ENCODE measurements around the gene FANCL.
"Not testable (repeated sequence)": the region's sequence is repeated elsewhere in the genome, so short reads cannot be mapped to it uniquely, and the experiment has no call there.

FANCL gene

DNA sequence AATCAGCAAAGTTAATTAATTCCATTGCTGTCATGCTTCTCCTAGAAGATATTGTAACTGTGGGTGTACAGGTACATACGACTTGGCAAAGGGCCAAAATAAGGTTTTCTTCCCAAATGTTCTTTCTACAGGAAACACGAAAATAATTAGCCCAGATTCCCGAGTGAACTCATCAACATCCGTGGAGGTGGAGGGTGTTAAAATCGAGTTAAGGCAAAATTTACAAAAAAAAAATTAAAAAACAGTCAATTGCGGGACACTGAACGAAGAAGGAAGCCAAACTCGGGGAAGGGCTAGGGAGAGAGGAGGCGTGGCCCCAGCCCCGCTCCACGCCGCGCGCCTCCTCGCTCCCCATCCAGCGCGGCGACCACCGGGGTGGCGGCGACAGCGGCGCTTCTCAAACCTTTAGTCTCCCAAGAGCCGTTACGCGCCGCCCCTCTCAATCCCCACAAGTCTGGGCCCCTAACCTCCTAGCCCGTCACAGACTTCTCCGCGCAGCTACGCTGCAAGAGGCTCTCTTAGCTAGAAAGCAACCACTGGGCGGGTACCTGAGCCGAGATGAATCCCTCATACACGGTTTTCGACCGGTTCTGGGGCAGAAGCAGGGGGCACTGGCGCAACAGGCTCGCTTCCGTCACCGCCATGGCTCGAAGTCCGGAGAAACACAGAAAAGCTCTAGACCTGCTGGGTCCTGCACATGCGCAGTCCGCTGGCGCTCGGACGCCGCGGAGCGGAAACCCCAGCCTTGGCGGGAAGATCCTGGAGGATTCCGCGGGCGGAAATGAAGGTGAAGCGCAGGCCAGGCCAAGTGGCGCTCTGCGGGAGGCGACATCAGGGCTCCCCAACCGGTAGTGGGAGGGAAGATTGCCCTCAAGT lies at the start of gene FANCL:
FANCL (minus strand) TSS at position 656 of the 876 bp plus-strand sequence; CDS start at position 644, 12 bp downstream.
- DNase-seq, result peak; percentile 90

DNA sequence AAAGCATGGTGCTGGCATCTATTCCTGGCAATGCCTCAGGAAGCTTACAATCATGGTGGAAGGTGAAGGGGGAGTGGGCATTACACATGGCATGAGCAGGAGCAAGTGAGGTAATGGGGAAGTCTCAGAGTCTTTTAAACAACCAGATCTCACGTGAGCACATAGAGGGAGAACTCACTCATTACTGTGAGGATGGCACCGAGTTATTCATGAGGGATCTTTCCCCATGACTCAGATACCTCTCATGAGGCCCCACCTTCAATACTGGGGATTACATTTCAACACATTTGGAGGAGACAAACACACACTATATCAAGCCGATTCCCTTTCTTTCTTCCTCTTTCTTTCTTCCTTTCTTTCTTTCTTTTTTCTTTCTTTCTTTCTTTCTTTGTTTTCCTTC lies 47.9 kb upstream of the FANCL start:
- DNase-seq, result peak; percentile 39

DNA sequence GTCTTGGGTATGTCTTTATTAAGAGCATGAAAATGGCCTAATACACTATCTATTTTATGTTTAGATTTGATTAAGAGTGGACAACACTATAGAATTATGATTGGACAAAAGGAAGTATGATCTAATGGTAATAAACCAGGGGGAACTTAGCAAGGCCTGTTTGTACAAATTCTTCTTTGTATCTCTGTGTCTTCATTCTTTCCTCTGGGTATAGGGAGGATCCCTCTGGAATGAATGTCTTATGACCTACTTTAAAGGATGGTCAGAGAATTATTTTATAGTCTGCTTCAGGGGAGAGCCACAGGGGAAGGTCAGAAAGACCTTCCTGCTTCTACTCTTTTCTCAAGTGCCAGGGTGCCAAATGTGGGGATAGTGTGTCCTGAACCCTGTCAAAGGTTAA lies 42.8 kb upstream of the FANCL start:
- no peak for DNase-seq

DNA sequence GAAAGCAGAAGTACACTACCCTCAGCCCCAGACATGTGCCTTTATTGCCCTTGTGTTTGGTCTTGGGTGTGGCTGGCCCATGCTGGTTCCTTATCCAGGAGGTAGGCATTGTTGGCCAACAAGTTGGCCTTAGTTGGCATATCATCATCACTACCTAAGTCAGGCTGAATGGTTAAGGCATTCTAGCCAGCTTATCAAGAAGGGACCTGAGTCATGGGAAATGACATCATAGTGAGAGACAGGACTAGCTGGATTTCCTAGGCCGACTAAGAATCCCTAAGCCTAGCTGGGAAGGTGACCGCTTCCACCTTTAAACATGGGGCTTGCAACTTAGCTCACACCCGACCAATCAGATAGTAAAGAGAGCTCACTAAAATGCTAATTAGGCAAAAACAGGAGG lies 34.0 kb upstream of the FANCL start:
- DNase-seq, result peak; percentile 20

DNA sequence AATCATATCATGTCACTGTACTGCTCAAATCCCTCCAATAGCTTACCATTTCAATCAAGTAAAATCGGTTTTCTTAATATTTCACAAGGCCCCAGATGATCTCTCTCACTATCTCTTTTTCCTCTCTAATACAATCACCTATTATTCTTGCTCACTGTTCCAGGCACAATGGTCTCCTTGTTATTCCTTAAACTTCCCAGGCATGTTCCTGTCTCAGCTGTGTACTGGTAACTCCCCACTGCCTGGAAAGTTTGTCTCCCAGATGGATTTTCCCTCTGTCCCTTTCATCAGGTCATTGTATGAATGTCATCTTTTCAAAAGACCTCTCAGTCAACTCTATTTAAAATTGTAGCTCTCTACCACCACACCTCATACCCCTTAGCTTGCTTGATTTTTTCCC lies 30.7 kb upstream of the FANCL start:
- DNase-seq, result no peak

DNA sequence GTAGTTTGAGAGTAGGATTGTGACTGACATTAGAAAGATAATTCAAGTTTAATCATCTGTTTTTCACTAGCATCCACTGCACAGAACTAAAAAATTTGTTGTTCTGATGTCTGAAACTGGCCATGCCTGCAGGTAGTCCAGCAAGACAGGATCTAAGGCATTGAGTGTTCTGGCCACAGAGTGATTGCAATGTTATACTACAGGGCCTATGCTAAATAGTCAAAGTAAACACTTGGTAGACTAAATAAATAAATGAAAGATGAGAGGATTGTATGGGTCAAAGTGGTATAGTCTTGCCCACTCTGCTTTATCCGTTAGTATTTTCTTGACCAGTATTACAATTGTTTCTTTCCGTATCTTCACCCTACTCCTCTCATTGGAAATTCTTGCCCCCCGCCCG lies 27.6 kb upstream of the FANCL start:
- no peak for DNase-seq

DNA sequence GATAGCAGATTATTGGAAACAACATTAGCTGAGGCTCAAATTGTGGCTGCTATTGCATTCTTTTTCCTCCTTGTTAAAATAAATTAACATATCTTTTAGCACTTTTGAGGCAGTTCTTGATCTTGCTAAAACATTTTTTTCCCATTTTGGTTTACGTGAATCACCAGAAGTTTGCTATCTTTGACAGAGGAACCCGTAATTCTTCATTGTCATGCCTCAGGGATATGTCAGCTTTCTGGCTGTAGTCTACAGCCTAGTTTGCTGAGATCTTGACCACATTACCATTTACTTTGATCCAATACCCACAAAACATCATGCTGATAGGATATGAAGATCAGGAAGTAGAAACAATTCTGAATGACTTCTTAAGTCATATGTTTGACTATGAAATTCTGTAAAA lies 25.1 kb upstream of the FANCL start:
- peak; percentile 69 for DNase-seq

DNA sequence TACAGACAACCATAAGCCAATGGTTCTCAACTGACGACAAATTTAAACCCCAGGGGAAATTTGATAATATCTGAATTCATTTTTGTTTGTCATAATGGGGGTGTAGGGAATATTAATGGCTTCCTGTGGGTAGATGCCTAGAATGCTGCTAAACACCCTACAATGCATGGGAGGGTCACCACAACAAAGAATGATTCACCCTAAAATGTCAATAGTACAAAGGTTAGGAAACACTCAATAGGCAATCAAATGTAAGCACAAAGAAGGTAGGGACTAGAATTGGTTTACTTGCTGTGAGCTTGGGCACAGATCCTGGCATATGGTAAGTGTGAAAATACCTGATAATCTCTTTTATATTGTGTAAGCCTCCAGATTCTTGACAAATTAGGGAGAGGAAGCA lies 20.1 kb upstream of the FANCL start:
- no peak for DNase-seq

DNA sequence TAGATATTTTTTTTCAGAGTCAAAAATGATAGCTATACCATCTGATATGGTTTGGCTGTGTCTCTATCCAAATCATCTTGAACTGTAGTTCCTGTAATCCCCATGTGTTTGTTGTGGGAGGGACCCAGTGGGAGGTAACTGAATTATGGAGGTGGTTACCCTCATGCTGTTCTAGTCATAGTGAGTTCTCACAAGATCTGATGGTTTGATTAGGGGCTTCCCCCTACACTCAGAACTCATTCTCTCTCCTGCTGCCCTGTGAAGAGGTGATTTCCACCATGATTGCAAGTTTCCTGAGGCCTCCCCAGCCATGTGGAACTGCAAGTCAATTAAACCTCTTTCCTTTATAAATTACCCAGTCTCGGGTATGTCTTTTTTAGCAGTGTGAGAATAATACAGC lies 17.3 kb upstream of the FANCL start:
- DNase-seq, result not testable (repeated sequence)

DNA sequence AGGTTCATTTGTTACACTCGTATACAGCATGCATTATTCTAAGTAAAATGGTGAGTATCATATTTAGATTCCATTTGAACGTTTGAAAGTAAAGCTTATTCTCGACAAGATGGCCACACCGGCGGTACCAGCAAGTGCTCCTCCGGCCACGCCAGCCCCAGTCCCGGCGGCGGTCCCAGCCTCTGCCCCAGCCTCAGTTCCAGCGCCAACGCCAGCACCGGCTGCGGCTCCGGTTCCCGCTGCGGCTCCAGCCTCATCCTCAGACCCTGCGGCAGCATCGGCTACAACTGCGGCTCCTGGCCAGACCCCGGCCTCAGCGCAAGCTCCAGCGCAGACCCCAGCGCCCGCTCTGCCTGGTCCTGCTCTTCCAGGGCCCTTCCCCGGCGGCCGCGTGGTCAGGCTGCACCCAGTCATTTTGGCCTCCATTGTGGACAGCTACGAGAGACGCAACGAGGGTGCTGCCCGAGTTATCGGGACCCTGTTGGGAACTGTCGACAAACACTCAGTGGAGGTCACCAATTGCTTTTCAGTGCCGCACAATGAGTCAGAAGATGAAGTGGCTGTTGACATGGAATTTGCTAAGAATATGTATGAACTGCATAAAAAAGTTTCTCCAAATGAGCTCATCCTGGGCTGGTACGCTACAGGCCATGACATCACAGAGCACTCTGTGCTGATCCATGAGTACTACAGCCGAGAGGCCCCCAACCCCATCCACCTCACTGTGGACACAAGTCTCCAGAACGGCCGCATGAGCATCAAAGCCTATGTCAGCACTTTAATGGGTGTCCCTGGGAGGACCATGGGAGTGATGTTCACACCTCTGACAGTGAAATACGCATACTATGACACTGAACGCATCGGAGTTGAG lies 10.4 kb upstream of the FANCL start:
- DNase-seq, result not testable (repeated sequence)

DNA sequence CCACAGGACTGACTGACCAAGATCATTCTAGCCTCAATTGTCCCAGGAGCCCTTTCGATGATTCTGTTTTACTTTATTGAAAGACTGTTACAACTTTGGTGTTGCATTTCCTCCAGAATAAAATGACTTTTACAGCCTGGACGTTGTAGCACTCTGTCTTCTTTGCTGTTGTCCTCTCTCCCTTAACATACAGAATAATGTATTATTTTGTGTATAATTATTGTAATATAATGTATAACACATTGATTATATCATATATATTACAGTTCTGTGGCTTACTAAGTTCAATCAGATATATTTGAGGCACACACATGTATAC lies 380 bp upstream of the FANCL start:
- no peak for DNase-seq

DNA sequence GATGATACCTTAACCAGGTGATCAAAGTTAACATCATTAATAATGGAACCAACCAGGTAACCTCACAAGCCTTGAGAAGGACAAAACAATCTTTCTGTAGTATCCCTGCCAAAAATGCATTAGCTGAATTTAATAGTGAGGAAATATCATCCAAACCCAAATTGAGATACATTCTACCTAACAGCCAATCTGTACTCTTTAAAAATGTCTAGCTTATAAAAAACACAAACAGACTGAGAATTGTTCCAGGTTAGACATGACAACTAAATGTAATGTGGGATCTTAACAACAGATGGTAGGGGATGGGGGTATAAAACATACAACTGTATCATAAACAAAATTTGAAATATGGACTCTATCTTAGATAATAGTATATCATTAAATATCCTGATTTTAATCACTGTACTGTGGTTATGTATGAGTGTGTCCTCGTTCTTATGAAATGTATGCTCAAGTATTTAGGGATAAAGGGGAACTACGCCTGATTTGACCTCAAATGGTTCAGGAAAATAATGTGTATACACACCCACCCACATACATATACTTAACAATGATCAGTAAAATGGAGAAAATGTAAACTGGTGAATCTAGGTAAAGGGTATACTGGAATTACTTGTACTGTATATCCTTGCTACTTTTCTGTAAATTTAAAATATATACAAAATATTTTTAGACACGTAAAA lies 1.7 kb downstream of the FANCL start:
- no peak for DNase-seq

DNA sequence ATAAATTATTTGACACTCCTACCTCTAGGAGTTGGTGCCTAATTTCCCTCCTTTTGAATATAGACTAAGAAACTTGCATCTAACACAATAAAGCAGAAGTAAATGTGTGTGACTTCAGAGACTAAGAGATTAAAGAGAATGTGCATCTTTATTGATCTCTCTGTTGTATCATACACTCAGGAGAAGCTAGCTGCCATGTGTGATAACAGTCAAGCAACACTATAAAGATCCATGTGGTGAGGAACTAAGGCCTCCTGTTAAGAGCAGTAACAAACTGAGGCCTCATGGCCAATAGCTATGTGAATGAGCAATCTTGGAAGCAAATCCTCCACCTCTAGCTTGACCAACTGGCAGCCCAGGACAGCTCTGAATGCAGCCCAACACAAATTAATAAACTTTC lies 3.4 kb downstream of the FANCL start:
- DNase-seq, result no peak

DNA sequence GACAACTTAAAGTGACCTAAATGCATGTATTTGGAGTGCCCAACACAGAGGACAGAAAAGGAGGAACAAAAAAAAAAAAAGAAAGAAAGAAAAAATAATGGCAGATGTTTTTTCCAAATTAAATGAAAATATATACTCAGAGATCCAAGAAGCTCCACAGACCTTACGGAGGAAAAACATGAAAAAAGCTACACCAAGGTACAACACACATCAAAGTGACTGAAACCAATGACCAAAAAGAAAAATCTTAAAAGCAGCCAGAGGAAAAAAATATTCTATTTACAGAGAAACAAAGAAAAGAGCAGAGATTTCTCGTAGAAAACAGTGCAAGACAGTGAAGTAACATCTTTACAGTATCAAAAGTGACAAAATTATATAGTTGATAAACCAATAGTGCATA lies 5.1 kb downstream of the FANCL start:
- DNase-seq, result no peak

DNA sequence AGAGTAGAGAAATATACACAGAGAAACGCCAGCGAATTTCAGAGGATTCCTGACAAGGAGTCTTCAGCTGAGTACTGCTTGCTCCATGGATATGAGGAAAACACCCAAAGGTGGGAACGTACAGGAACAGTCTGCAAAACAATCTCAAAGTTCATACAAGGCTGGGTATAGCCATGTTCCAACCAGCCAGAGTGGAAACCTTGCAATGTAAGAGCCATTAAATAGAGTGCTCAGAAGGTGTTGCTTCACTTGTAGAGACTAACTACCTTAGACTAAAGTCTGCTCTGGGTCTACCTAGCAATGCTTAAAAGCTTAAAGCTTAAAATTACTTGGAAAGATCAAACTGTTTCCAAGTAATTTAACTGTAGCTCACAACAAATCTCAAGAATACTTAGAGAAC lies 6.0 kb downstream of the FANCL start:
- DNase-seq, result no peak

DNA sequence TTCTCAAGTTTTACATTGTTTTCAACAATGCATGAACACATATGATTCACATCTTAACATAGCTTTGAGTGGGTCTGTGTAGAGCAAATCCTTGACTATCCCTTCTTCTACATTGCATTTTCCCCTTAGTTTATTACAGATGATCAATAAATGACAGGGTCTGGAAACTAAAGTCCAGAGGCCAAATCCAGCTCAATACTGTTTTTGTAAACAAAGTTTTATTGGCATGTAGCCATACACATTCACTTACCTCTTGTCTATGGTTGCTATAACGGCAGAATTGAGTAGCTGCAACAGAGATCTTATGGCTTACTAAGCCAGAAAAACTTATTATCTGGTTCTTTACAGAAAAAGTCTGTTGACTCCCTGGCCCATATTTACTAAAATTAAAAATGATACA lies 12.8 kb downstream of the FANCL start:
- DNase-seq, result no peak

DNA sequence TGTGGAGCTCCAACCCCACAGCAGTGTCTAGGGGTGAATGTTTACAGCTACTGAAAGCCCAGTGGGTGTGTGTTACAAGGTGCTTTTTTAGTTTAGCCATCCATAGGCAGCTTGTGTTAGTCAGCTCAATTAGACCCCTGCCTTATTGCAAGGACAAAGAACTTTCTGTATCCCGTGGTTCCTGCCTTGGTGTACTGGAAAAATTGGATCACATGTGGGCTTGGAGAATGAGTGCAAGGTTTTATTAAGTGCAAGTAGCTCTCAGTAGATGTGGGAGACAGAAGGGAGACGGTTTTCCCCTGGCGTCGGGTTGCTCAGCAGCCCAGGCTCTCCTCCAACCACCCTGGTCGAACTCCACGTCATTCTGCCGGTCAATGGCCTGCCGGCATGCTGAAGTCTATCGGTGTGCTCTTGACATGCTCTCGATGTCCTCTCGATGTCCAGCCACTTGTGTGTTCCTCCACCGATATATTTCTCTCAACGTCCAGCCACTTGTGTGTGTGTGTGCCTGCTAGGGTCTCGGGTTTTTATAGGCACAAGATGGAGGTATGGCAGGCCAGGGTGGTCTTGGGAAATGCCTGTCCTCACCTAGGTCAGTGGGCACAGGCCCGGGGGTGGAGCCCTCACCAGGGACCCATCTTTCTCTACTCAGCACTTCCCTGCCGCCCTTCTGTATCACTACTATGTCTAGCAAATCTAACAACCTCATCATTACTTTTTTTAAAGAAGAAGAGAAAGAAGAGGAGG lies 13.8 kb downstream of the FANCL start:
- DNase-seq, result no peak

DNA sequence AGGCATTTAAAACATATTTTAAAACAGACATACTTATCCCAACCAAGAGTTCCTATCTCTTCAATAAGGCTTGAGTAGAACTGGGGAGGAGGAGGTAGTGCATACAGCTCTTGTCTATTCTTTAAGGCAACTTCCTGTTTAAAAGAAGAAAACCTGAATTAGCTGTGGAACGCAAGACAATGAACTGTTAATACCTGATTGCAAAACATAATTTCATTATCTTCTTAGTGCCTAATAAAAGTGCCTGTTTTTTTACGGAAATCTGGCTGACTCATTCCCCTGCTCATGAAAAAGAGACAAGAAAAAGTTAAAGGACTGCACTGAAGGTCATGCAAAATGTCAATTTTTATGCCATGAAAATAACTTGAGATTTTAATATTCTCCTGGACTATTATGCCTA lies 19.2 kb downstream of the FANCL start:
- DNase-seq, result no peak

DNA sequence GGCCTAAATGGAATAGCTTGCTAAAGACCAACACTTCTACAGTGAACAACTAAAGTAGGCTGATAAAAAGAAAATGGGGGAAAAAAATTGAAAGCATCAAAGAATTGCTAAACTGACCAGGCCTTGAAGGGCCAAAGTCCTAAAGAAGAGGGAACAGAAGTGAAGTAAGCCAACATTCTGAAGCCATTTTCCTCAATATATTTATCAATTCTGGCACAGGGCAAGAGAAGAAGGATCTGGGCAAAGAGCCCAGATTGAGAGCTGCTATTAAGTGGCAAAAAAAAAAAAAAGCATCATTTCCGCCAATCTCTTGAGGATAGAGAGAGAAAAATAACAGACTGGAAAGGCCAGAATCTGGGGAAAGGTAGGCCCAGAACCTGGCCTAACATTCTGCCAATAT lies 25.7 kb downstream of the FANCL start:
- no peak for DNase-seq

DNA sequence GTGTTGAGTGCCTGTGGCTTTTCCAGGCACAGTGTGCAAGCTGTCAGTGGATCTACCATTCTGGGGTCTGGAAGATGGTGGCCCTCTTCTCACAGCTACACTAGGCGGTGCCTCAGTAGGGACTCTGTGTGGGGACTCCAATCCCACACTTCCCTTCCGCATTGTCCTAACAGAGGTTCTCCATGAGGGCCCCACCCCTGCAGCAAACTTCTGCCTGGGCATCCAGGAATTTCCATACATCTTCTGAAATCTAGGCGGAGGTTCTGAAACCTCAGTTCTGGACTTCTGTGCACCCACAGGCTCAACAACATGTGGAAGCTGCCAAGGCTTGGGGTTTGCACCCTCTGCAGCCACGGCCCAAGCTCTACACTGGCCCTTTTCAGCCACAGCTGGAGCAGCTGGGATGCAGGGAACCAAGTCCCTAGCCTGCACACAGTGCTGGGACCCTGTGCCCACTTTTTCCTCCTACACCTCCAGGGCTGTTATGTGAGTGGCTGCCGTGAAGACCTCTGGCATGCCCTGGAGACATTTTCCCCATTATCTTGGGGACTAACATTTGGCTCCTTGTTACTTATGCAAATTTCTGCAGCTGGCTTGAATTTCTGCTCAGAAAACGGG lies 30.1 kb downstream of the FANCL start:
- DNase-seq, result not testable (repeated sequence)

DNA sequence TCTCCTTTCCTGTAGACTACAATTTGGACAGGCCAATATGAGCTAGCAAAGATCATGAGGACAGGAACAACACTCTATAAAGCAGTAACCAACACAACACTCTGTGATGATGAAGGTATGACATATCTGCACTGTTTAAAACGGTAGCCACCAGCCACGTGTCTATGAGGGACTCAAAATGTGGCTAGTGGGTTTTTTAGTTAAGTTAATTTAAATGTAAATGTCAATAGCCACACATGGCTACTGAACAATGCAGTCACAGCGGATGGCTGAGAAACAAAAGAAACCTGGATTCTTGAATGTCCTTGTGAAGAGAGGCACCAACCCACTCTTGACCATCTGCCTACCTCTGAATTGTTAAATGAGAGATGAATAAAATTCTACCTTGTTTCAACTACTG lies 33.9 kb downstream of the FANCL start:
- DNase-seq, result no peak

DNA sequence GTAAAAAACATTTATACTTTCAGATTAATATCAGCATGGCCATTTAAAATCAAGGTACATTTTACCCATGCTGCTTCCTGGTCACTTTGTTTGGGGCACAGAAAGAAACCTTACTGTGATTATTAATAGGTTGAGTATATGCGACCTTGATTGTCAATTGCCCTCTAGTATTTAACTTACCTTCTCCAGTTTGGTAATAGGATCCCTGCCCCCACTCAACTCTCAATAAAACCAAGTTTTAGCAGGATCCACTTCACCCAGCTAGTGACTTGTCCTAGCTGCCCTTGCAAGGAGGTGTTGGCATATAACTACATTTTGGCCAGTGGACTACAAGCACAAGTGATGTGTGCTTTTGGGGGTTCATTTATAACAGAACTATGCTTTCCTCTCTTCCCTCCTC lies 34.3 kb downstream of the FANCL start:
- DNase-seq, result no peak
